Stomach (tissue), 9 donors: ENCODE measurements around the gene NXN. TPM values are rescaled to one million over a fixed set of nuclear protein-coding genes. Genes with fewer than 3 reads are reported as not detected.
A peak's percentile ranks its signal among the peaks of the same experiment; 100 is the strongest.

Experiments
- DNase-seq, 2 donors: peaks; one replicate each; pipeline versions ENCODE4 v3.0.0 to v3.0.0-alpha.2; 2013 to 2019
- H3K27ac ChIP-seq, 5 donors: fragments of 200-600 bp in 4 of 5; sonication (generic) in 4 of 5; one replicate each; pipeline ENCODE4 v1.5.1; 2013 to 2019; ENCODE audit warnings: mild to moderate bottlenecking in 1 of 5, moderate library complexity in 1 of 5
- H3K27me3 ChIP-seq, 3 donors: fragments of 200-600 bp; sonication (generic); one replicate each; pipeline ENCODE4 v1.5.1; 2017 to 2019; ENCODE audit warnings: mixed run types in 1 of 3
- H3K36me3 ChIP-seq, 4 donors: fragments of 200-600 bp; sonication (generic); 1 replicate in 3 of 4; 2 replicates in 1 of 4; pipeline ENCODE4 v1.5.1; 2016 to 2019
- H3K4me1 ChIP-seq, 4 donors: fragments of 200-600 bp; sonication (generic); one replicate each; pipeline ENCODE4 v1.5.1; 2016 to 2019
- H3K4me3 ChIP-seq, 4 donors: fragments of 200-600 bp; sonication (generic) in 3 of 4; one replicate each; pipeline ENCODE4 v1.5.1; 2016 to 2019; ENCODE audit warnings: mild to moderate bottlenecking in 1 of 4
- H3K9me3 ChIP-seq, 4 donors: fragments of 200-600 bp; sonication (generic); one replicate each; pipeline ENCODE4 v1.5.1; 2016 to 2019
- CTCF ChIP-seq, 7 experiments: fragments of 450-650 bp in 4 of 7; fragments of 200-600 bp in 3 of 7; sonication (generic) in 3 of 7; IDR thresholded peaks; one replicate each; pipeline ENCODE4 v1.5.1; 2016 to 2019; ENCODE audit warnings: antibody characterized with exemption in 7 of 7, control low read depth in 2 of 7, mild to moderate bottlenecking in 1 of 7
- EP300 ChIP-seq: sonication (generic); formaldehyde crosslinking; IDR thresholded peaks from one replicate; pipeline ENCODE4 v1.6.1; 2017; ENCODE audit warnings: antibody characterized with exemption
- POLR2A ChIP-seq, 4 donors: fragments of 450-650 bp; IDR thresholded peaks; one replicate each; pipeline ENCODE4 v1.6.1; 2016; ENCODE audit warnings: antibody characterized with exemption in 4 of 4, control low read depth in 2 of 4, mild to moderate bottlenecking in 1 of 4, moderate library complexity in 1 of 4
- POLR2AphosphoS5 ChIP-seq, 3 donors: sonication (generic); formaldehyde crosslinking; IDR thresholded peaks; one replicate each; pipeline ENCODE4 v1.6.1; 2016; ENCODE audit warnings: antibody characterized with exemption in 3 of 3
- WGBS, 5 donors: extraction: QIAGEN DNeasy Blood & Tissue Kit in 3 of 5; methylation state at CpG; one replicate each; pipeline versions ENCODE4 v1.1.5 to v1.1.7; 2013 to 2018; 5-methylcytosine and 5-hydroxymethylcytosine counted together
- intact Hi-C: fragments of 100-400 bp; cut with DNase I; formaldehyde crosslinking; loops from one replicate; pipeline ENCODE4 v1.15.1; 2023; ENCODE audit warnings: low total_unique reads
- polyA plus RNA-seq, 3 donors: library from polyadenylated mRNA; stranded (reverse); fragments of 200-250 nt; gene quantifications; one replicate each; pipeline ENCODE4 v1.2.3, GENCODE V29; 2013
- total RNA-seq, 5 donors: library from RNA; depleted of rRNA; stranded (reverse); fragments of >200 nt; gene quantifications; one replicate each; pipeline versions ENCODE4 v1.1.0 to v1.2.3, GENCODE V29; 2014 to 2016
- donor health status: healthy with polysubstance abuse.
- donor health status: Bipolar disorder and iron deficiency.
- donor health status: healthy.

Gene NXN
- total and polyA plus RNA-seq, 8 donors = 17.9 to 47.8 (median 25.1) TPM

GRCh38 chr17:753418-753817 lies 226.2 kb downstream of the NXN start:
- TF ChIP-seq POLR2AphosphoS5 (IDR thresholded peaks at IDR 0.05) (no peak), EP300 (no peak), POLR2A (IDR thresholded peaks at IDR 0.05) (no peak), CTCF (IDR thresholded peaks at IDR 0.05) (no peak)
- intact Hi-C loops = no loop called here
- Histone ChIP-seq H3K27ac (peak overlapping the region in 1 of 5 donors; percentile 21), H3K36me3 (peaks cover 0 to 22% (median 19%) of the 10 kb centered on the region in 4 donors), H3K4me1 (peaks cover 17 to 35% (median 27%) of the 10 kb centered on the region in 4 donors), H3K4me3 (no peak overlapping the region), H3K9me3 (no peaks in the 10 kb centered on the region), H3K27me3 (no peaks in the 10 kb centered on the region)
- no peak for DNase-seq
- WGBS, 5 donors = 77 to 83% (median 81%) methylated on average over 13 of the region's 13 CpGs

GRCh38 chr17:752620-753219 lies 226.9 kb downstream of the NXN start:
- DNase-seq = peak; percentile 76 to 88
- no peaks in the 10 kb centered on the region for H3K9me3 ChIP-seq
- WGBS, 5 donors = 21 to 31% (median 23%) methylated on average over 37 to 43 of the region's 43 CpGs
- no peaks in the 10 kb centered on the region for H3K27me3 ChIP-seq
- peaks cover 17 to 35% (median 27%) of the 10 kb centered on the region in 4 donors for H3K4me1 ChIP-seq
- TF ChIP-seq POLR2AphosphoS5 (IDR thresholded peaks at IDR 0.05) (peak in 1 of 3 donors; percentile 32), CTCF (IDR thresholded peaks at IDR 0.05) (no peak), POLR2A (IDR thresholded peaks at IDR 0.05) (peak in 1 of 4 donors; percentile 31), EP300 (no peak)
- peaks cover 5 to 22% (median 18%) of the 10 kb centered on the region in 4 donors for H3K36me3 ChIP-seq
- intact Hi-C loops = no loop called here
- H3K4me3 ChIP-seq = peak overlapping the region; percentile 80 to 99 (median 85)
- peak overlapping the region; percentile 87 to 94 (median 90) for H3K27ac ChIP-seq

GRCh38 chr17:752002-752619 lies 227.5 kb downstream of the NXN start, which contains the start of gene GEMIN4:
GEMIN4 (minus strand) TSS chr17:752264; CDS start chr17:752142, 122 bp downstream.
- H3K27me3 ChIP-seq = no peaks in the 10 kb centered on the region
- peak; percentile 95 to 98 for DNase-seq
- H3K36me3 ChIP-seq = peaks cover 11 to 22% (median 18%) of the 10 kb centered on the region in 4 donors
- peak; percentile 77 to 92 (median 81) for TF ChIP-seq POLR2AphosphoS5 (IDR thresholded peaks at IDR 0.05)
- no peak for TF ChIP-seq EP300
- peak in 6 of 7 experiments; percentile 9 to 95 (median 92) for TF ChIP-seq CTCF (IDR thresholded peaks at IDR 0.05)
- TF ChIP-seq POLR2A (IDR thresholded peaks at IDR 0.05) = no peak
- peak within 1 kb of the TSS; percentile 87 to 94 (median 90) for H3K27ac ChIP-seq
- 0 to 1% (median 0%) methylated on average over 40 to 87 of the region's 87 CpGs for WGBS, 5 donors
- H3K4me1 ChIP-seq = peaks cover 17 to 35% (median 27%) of the 10 kb centered on the region in 4 donors
- H3K4me3 ChIP-seq = peak within 1 kb of the TSS; percentile 80 to 99 (median 85)
- H3K9me3 ChIP-seq = no peaks in the 10 kb centered on the region
- intact Hi-C loops = no loop called here

- Histone ChIP-seq H3K36me3 (peaks cover 18 to 22% (median 20%) of the 10 kb centered on the region in 4 donors), H3K27ac (peak overlapping the region; percentile 87 to 94 (median 90)), H3K4me3 (peak overlapping the region; percentile 80 to 99 (median 85)), H3K27me3 (no peaks in the 10 kb centered on the region), H3K9me3 (no peaks in the 10 kb centered on the region), H3K4me1 (peaks cover 17 to 35% (median 27%) of the 10 kb centered on the region in 4 donors)
- intact Hi-C loops = no loop called here
- WGBS, 5 donors = 1 to 2% (median 1%) methylated on average over 22 to 49 of the region's 49 CpGs
- TF ChIP-seq EP300 (no peak), CTCF (IDR thresholded peaks at IDR 0.05) (no peak), POLR2AphosphoS5 (IDR thresholded peaks at IDR 0.05) (no peak), POLR2A (IDR thresholded peaks at IDR 0.05) (no peak)
- peak; percentile 37 to 69 for DNase-seq
Observed at GRCh38 chr17:751269-752001, 228.1 kb downstream of the NXN start.
